DOHH2 (cell line): ENCODE results near the gene OR2M2.

Experiments used
- CTCF ChIP-seq: fragments of 200-600 bp; sonication (generic); IDR thresholded peaks from one replicate; pipeline ENCODE4 v1.5.1; 2014; ENCODE audit warnings: antibody characterized with exemption, mild to moderate bottlenecking, low read depth, low read length; ENCODE audit not compliant: poor library complexity, severe bottlenecking
- EZH2phosphoT487 ChIP-seq: fragments of 200-600 bp; sonication (generic); IDR thresholded peaks from 2 replicates; pipeline ENCODE4 v1.6.1; 2017; ENCODE audit warnings: borderline replicate concordance, mild to moderate bottlenecking, antibody characterized with exemption, low read length, moderate library complexity, mixed read lengths

GRCh38 chr1:248165186-248165585 is 9.4 kb upstream of the OR2M2 start:
- no peak for TF ChIP-seq CTCF
- no peak for TF ChIP-seq EZH2phosphoT487
